OCI-LY7 (cell line): ENCODE measurements around the gene MT1A. TPM values are rescaled to one million over a fixed set of nuclear protein-coding genes. Genes with fewer than 3 reads are reported as not detected.

Experiments
- BruUV-seq: library from RNA; stranded (reverse); fragments of 400-500 nt; replicated peaks from 2 replicates; lab custom pipeline; 2021; lab: Mats Ljungman, UMichigan
- CTCF ChIA-PET: fragments of 300-600 bp; sonication (Branson Sonifier 250); formaldehyde crosslinking; loops from one replicate; lab custom pipeline; 2022; ENCODE audit warnings: antibody characterized with exemption; ENCODE audit not compliant: unreplicated experiment; lab: Charles Lee
- POLR2A ChIA-PET: fragments of 300-600 bp; sonication (Branson Sonifier 250); formaldehyde crosslinking; loops from one replicate; lab custom pipeline; 2022; ENCODE audit warnings: antibody characterized with exemption; lab: Charles Lee
- DNase-seq: peaks from one replicate; pipeline ENCODE4 v3.0.0-alpha.2; 2015; ENCODE audit warnings: low spot score
- H2AFZ ChIP-seq: fragments of 200-600 bp; sonication (generic), shearing (Covaris generic); 2 replicates; pipeline ENCODE4 v1.6.1; 2014; ENCODE audit warnings: mild to moderate bottlenecking, antibody characterized with exemption, low read length, moderate library complexity
- H3K27ac ChIP-seq: fragments of 200-600 bp; sonication (generic); 2 replicates; pipeline ENCODE4 v1.5.1; 2014; ENCODE audit warnings: mixed run types, low read depth, mild to moderate bottlenecking, moderate library complexity, low read length, inconsistent platforms; ENCODE audit not compliant: poor library complexity, severe bottlenecking
- H3K36me3 ChIP-seq: fragments of 200-600 bp; sonication (generic); 2 replicates; pipeline ENCODE4 v1.6.1; 2014; ENCODE audit warnings: mild to moderate bottlenecking, antibody characterized with exemption, low read length, moderate library complexity, mixed read lengths; ENCODE audit not compliant: insufficient read depth
- H3K4me1 ChIP-seq: fragments of 200-600 bp; sonication (generic); 2 replicates; pipeline ENCODE4 v1.5.1; 2014; ENCODE audit warnings: mild to moderate bottlenecking, low read length; ENCODE audit not compliant: insufficient read depth, poor library complexity, severe bottlenecking
- H3K4me2 ChIP-seq: fragments of 200-600 bp; sonication (generic); 2 replicates; pipeline ENCODE4 v1.6.1; 2014; ENCODE audit warnings: mild to moderate bottlenecking, low read length
- H3K4me3 ChIP-seq: fragments of 200-600 bp; sonication (generic); 2 replicates; pipeline ENCODE4 v1.5.1; 2014; ENCODE audit warnings: mild to moderate bottlenecking, low read depth, low read length; ENCODE audit not compliant: poor library complexity, severe bottlenecking
- H3K79me2 ChIP-seq: fragments of 200-600 bp; sonication (generic); 2 replicates; pipeline ENCODE4 v1.6.1; 2016; ENCODE audit warnings: low read depth, mild to moderate bottlenecking, low read length, moderate library complexity, mixed read lengths; ENCODE audit not compliant: insufficient read depth
- H3K9me2 ChIP-seq: fragments of 200-600 bp; sonication (generic); 2 replicates; pipeline ENCODE4 v1.6.1; 2016; ENCODE audit warnings: mild to moderate bottlenecking, low read length, mixed read lengths; ENCODE audit not compliant: insufficient read depth
- H3K9me3 ChIP-seq: fragments of 200-600 bp; sonication (generic); 2 replicates; pipeline ENCODE4 v1.6.1; 2014; ENCODE audit warnings: mild to moderate bottlenecking, mixed run types, low read length, mixed read lengths
- H4K20me1 ChIP-seq: fragments of 200-600 bp; sonication (generic); 2 replicates; pipeline ENCODE4 v1.6.1; 2014; ENCODE audit warnings: mild to moderate bottlenecking, antibody characterized with exemption, low read length, moderate library complexity, mixed read lengths; ENCODE audit not compliant: insufficient read depth
- EZH2phosphoT487 ChIP-seq: fragments of 200-600 bp; sonication (generic); IDR thresholded peaks from 2 replicates; pipeline ENCODE4 v1.6.1; 2018; ENCODE audit warnings: low read depth, borderline replicate concordance, mild to moderate bottlenecking, mixed run types, antibody characterized with exemption, low read length, moderate library complexity, mixed read lengths
- intact Hi-C: fragments of 100-400 bp; cut with micrococcal nuclease; formaldehyde crosslinking; loops from one replicate; pipeline ENCODE4 v1.10.0; 2022; ENCODE audit not compliant: unreplicated experiment
- total RNA-seq, 2 experiments: library from RNA; depleted of rRNA in 1 of 2; stranded (reverse); fragments of >200 nt in 1 of 2; shearing (Covaris generic) in 1 of 2; gene quantifications; 2 replicates each; pipeline ENCODE4 v1.2.3, GENCODE V29; 2014 to 2022
- TF ChIP-seq, protein P1 (sequence below): fragments of 200-600 bp; sonication (generic); conservative IDR thresholded peaks from 2 replicates; pipeline ENCODE4 v1.5.1; 2014; ENCODE audit warnings: mild to moderate bottlenecking, antibody characterized with exemption, low read length, moderate library complexity, mixed read lengths

Gene MT1A
- total RNA-seq, 2 experiments from 2014 or later = not detected

DNA sequence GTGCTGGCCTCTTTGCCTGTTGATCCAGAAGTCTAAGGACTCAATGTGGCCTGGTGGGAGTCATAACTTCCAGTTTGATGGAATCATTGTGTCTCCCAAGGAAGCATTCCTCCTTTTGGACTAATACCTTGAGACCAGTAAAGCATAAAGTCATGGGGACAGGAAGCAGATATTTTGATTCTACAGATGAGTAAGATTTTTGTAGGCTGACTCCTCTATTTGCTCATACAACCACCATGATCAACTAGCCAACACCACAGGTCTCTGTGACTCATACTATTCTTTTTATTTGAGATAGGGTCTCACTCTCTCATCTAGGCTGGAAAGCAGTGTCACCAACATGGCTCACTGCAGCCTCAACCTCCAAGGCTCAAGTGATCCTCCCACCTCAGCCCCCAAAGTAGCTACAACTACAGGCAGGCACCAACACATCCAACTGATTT, 23.9 kb upstream of the MT1A start:
- intact Hi-C loops = no loop called here
- no peak for TF ChIP-seq EZH2phosphoT487
- TF ChIP-seq, protein P1, sequence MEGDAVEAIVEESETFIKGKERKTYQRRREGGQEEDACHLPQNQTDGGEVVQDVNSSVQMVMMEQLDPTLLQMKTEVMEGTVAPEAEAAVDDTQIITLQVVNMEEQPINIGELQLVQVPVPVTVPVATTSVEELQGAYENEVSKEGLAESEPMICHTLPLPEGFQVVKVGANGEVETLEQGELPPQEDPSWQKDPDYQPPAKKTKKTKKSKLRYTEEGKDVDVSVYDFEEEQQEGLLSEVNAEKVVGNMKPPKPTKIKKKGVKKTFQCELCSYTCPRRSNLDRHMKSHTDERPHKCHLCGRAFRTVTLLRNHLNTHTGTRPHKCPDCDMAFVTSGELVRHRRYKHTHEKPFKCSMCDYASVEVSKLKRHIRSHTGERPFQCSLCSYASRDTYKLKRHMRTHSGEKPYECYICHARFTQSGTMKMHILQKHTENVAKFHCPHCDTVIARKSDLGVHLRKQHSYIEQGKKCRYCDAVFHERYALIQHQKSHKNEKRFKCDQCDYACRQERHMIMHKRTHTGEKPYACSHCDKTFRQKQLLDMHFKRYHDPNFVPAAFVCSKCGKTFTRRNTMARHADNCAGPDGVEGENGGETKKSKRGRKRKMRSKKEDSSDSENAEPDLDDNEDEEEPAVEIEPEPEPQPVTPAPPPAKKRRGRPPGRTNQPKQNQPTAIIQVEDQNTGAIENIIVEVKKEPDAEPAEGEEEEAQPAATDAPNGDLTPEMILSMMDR = no peak
- Histone ChIP-seq H4K20me1 (no peaks in the 10 kb centered on the region), H3K4me1 (peaks cover 22% of the 10 kb centered on the region), H3K9me2 (no peaks in the 10 kb centered on the region), H3K79me2 (no peaks in the 10 kb centered on the region), H2AFZ (no peak overlapping the region), H3K9me3 (no peaks in the 10 kb centered on the region), H3K27ac (no peak overlapping the region), H3K4me3 (no peak overlapping the region), H3K36me3 (no peaks in the 10 kb centered on the region), H3K4me2 (no peak overlapping the region)
- ChIA-PET CTCF (no interaction called here), POLR2A (interaction anchor here (0.6 kb wide), 1 partner anchor 1359 kb away, joined by 4 read pairs; no protein-coding TSS in a partner anchor)
- no peak for DNase-seq
- BruUV-seq = no TSS peak

DNA sequence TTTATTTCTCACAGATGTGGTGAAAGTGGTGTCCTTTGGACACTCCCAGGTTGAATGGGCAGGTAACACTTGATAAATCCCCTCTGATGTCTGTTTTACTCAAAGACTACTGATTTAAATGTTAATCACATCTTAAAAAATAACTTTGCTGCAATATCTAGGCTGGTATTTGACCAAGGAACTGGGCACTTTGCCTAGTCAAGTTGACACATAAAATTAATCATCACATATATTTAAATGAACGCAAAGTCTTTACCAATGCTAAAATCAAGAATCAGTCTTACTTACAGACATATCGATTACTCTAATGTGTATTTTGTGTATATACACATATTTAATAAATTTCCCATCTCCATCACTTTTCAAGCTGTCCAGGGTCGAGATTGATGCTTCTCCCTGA, 23.1 kb upstream of the MT1A start:
- Histone ChIP-seq H3K4me3 (no peak overlapping the region), H3K36me3 (no peaks in the 10 kb centered on the region), H3K9me2 (no peaks in the 10 kb centered on the region), H3K9me3 (no peaks in the 10 kb centered on the region), H3K27ac (no peak overlapping the region), H3K79me2 (no peaks in the 10 kb centered on the region), H2AFZ (no peak overlapping the region), H4K20me1 (no peaks in the 10 kb centered on the region), H3K4me2 (no peak overlapping the region), H3K4me1 (peaks cover 14% of the 10 kb centered on the region)
- DNase-seq = no peak
- ChIA-PET POLR2A (no interaction called here), CTCF (no interaction called here)
- intact Hi-C loops = no loop called here
- TF ChIP-seq, protein P1 = no peak
- no peak for TF ChIP-seq EZH2phosphoT487
- no TSS peak for BruUV-seq

DNA sequence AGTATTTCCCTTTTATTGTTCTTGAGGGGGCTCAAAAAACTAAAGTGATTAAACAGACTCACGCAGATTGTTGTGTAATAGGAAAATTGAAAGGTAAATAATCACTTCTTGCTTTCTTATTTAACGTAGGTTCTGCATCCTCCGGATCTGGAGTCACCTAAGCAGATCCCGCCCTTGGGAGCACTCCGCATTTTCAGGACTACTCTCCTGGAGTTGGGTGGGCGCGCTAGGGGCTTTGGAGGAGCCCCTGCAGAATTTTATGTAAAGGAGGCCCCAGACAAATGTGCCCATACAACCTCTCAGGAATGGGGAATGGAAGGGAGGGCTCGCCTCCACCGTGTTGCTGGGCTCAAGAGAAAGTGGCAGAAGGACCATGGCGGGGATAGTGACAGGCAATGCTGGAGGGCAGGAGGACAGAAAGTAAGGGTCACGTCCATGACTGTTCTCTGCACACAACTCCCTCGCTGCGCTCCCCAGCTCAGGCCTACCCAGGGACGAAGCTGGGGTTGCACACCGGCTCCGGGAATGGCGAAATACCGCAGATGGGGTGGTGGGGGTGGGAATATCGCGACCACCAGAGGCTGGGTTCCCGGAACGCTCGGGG, 21.8 kb upstream of the MT1A start:
- DNase-seq = no peak
- no peak overlapping the region for H3K4me2 ChIP-seq
- H3K36me3 ChIP-seq = no peaks in the 10 kb centered on the region
- POLR2A ChIA-PET = no interaction called here
- no peak overlapping the region for H3K27ac ChIP-seq
- H4K20me1 ChIP-seq = no peaks in the 10 kb centered on the region
- no peaks in the 10 kb centered on the region for H3K9me2 ChIP-seq
- H2AFZ ChIP-seq = no peak overlapping the region
- TF ChIP-seq, protein P1 = no peak
- no peak for TF ChIP-seq EZH2phosphoT487
- no TSS peak for BruUV-seq
- H3K4me3 ChIP-seq = no peak overlapping the region
- no peaks in the 10 kb centered on the region for H3K9me3 ChIP-seq
- H3K4me1 ChIP-seq = peaks cover under 1% of the 10 kb centered on the region
- CTCF ChIA-PET = no interaction called here
- no peaks in the 10 kb centered on the region for H3K79me2 ChIP-seq
- intact Hi-C loops = no loop called here
